Body of pancreas (tissue), 4 donors: ENCODE data around the gene KHK. TPM values are rescaled to one million over a fixed set of nuclear protein-coding genes. Genes with fewer than 3 reads are reported as not detected.

Experiments
- ATAC-seq: fragments of 150-250 bp; one replicate; pipeline ENCODE4 v1.9.1; 2016
- DNase-seq, 4 donors: peaks; one replicate each; pipeline ENCODE4 v3.0.0-alpha.2; 2019
- H3K27ac ChIP-seq, 4 donors: fragments of 200-600 bp; sonication (generic); 1 replicate in 3 of 4; 2 replicates in 1 of 4; pipeline versions ENCODE4 v1.5.1 to v1.6.1; 2016 to 2019; ENCODE audit warnings: mild to moderate bottlenecking in 1 of 4, mixed read lengths in 1 of 4, moderate library complexity in 1 of 4
- H3K27me3 ChIP-seq, 2 donors: fragments of 200-600 bp; sonication (generic); one replicate each; pipeline ENCODE4 v1.6.0; 2016; ENCODE audit warnings: mild to moderate bottlenecking in 1 of 2
- H3K36me3 ChIP-seq, 2 donors: fragments of 200-600 bp; sonication (generic); replicated peaks in 1 of 2; 2 replicates each; pipeline ENCODE4 v1.5.1; 2016; ENCODE audit warnings: low read depth in 2 of 2; ENCODE audit not compliant: insufficient read depth in 1 of 2
- H3K4me1 ChIP-seq: fragments of 200-600 bp; sonication (generic); one replicate; pipeline ENCODE4 v1.6.0; 2016
- H3K4me3 ChIP-seq, 2 donors: fragments of 200-600 bp; sonication (generic); 1 replicate in 1 of 2; 2 replicates in 1 of 2; pipeline ENCODE4 v1.5.1; 2016 to 2019
- H3K9me3 ChIP-seq, 3 donors: fragments of 200-600 bp; sonication (generic); 1 replicate in 2 of 3; 2 replicates in 1 of 3; pipeline ENCODE4 v1.5.1; 2016
- POLR2A ChIP-seq, 3 donors: fragments of 450-650 bp; IDR thresholded peaks; one replicate each; pipeline ENCODE4 v1.6.1; 2016; ENCODE audit warnings: antibody characterized with exemption in 3 of 3, mild to moderate bottlenecking in 2 of 3
- WGBS, 2 donors: methylation state at CpG; one replicate each; pipeline ENCODE4 v1.1.5; 2017; 5-methylcytosine and 5-hydroxymethylcytosine counted together
- intact Hi-C: fragments of 100-400 bp; cut with DNase I; formaldehyde crosslinking; loops from one replicate; pipeline ENCODE4 v1.15.1; 2023
- total RNA-seq, 2 donors: library from RNA; depleted of rRNA; stranded (reverse); fragments of >200 nt; gene quantifications; one replicate each; pipeline ENCODE4 v1.1.0, GENCODE V29; 2016
- TF ChIP-seq, protein P1 (sequence below), 7 experiments: fragments of 450-650 bp in 4 of 7; fragments of 200-600 bp in 3 of 7; sonication (generic) in 3 of 7; IDR thresholded peaks; one replicate each; pipeline ENCODE4 v1.5.1; 2016 to 2019; ENCODE audit warnings: antibody characterized with exemption in 7 of 7

The KHK gene
- total RNA-seq, 2 donors from 2014 or later = 4.2 to 7.3 TPM

DNA sequence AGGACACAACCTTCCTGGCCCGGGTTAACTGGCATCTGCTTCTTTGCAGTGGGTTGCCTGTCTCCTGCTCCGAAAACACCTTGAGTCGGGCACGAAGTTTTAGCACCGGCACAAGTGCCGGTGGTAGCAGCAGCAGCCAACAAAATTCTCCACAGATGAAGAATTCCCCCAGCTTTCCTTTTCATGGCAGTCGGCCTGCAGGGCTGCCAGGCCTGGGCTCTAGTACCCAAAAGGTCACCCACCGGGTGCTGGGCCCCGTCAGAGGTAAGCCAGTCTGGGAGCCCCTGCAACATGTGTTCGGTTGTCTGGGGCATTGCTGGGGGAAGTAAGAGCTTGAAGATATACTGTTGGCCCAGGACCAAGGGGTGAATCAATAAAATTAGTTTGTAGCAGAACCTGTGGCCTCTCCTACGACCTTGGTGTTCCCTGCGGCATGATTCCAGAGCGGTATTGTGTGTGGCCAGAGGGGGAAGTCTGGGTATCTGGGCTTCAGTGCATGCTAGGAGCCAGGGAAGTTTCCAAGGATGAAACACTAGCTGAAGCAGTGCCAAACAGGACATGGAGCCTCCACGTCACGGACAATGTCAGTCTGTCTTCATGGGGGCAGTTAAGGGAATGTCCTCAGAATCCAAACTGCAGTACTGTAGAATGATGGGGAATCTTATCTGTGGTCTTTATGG is 27.3 kb upstream of the KHK start:
- Histone ChIP-seq H3K27me3 (no peaks in the 10 kb centered on the region), H3K9me3 (no peaks in the 10 kb centered on the region), H3K27ac (peak overlapping the region in 3 of 4 donors; percentile 31 to 50 (median 42)), H3K4me3 (no peak overlapping the region), H3K4me1 (peaks cover 15% of the 10 kb centered on the region), H3K36me3 (peaks cover 0 to 2% of the 10 kb centered on the region in 2 donors)
- intact Hi-C loops = no loop called here
- ATAC-seq (peak; percentile 54), DNase-seq (peak in 3 of 4 donors; percentile 35 to 52 (median 42))
- TF ChIP-seq, protein P1, sequence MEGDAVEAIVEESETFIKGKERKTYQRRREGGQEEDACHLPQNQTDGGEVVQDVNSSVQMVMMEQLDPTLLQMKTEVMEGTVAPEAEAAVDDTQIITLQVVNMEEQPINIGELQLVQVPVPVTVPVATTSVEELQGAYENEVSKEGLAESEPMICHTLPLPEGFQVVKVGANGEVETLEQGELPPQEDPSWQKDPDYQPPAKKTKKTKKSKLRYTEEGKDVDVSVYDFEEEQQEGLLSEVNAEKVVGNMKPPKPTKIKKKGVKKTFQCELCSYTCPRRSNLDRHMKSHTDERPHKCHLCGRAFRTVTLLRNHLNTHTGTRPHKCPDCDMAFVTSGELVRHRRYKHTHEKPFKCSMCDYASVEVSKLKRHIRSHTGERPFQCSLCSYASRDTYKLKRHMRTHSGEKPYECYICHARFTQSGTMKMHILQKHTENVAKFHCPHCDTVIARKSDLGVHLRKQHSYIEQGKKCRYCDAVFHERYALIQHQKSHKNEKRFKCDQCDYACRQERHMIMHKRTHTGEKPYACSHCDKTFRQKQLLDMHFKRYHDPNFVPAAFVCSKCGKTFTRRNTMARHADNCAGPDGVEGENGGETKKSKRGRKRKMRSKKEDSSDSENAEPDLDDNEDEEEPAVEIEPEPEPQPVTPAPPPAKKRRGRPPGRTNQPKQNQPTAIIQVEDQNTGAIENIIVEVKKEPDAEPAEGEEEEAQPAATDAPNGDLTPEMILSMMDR (IDR thresholded peaks at IDR 0.05) = no peak
- TF ChIP-seq POLR2A (IDR thresholded peaks at IDR 0.05) = no peak
- 28 to 38% methylated on average over 4 to 15 of the region's 15 CpGs for WGBS, 2 donors

DNA sequence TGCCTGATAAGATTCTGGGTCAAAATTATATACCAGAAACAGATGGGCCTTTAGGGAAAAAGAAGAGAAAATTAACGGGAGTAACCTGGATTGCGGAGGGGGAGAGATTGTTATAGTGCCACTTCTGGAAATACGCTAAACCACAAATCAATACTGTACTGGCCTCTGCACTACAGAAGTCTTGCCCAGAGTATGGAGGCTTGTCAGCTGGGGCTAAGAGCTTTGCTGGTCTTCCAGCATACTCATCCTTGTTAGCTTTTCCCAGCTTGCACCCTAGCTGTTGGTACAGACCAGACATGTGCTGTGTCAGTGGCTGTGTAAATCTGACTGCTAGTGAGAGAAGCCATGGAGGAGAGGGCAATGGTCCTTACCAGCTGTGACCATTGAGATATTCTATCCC is 26.2 kb upstream of the KHK start:
- no peak for DNase-seq
- no peaks in the 10 kb centered on the region for H3K27me3 ChIP-seq
- peaks cover 15% of the 10 kb centered on the region for H3K4me1 ChIP-seq
- WGBS, 2 donors = 52 to 68% methylated on average over 3 of the region's 3 CpGs
- H3K36me3 ChIP-seq = peaks cover 0 to 2% of the 10 kb centered on the region in 2 donors
- TF ChIP-seq, protein P1 (IDR thresholded peaks at IDR 0.05) = no peak
- no peak for TF ChIP-seq POLR2A (IDR thresholded peaks at IDR 0.05)
- no peak for ATAC-seq
- intact Hi-C loops = no loop called here
- H3K27ac ChIP-seq = peak overlapping the region in 1 of 4 donors; percentile 42
- no peak overlapping the region for H3K4me3 ChIP-seq
- H3K9me3 ChIP-seq = no peaks in the 10 kb centered on the region

DNA sequence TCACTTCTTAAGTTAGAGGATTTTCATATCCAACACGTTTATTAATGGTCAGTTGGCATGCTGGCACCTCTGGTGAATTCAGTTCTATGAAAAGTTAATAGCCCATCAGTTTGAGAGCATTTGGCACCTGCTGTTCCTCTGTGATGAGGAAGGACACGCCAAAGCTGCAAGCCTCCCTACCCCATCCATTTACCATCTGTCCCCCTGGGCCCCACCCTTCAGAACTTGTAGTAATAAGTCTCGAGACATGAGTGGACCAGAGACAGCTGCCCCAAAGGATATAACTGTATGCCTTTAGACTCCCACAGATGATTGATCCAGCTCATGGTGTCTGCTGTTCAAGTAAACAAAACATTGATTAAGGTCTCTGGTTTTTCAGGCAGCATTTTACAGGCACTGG is 21.4 kb upstream of the KHK start:
- DNase-seq (no peak), ATAC-seq (no peak)
- Histone ChIP-seq H3K27me3 (no peaks in the 10 kb centered on the region), H3K36me3 (no peaks in the 10 kb centered on the region), H3K9me3 (no peaks in the 10 kb centered on the region), H3K27ac (no peak overlapping the region), H3K4me3 (no peak overlapping the region), H3K4me1 (peaks cover 16% of the 10 kb centered on the region)
- intact Hi-C loops = no loop called here
- WGBS, 2 donors = 78 to 87% methylated on average over 3 of the region's 3 CpGs
- no peak for TF ChIP-seq POLR2A (IDR thresholded peaks at IDR 0.05)
- TF ChIP-seq, protein P1 (IDR thresholded peaks at IDR 0.05) = no peak

DNA sequence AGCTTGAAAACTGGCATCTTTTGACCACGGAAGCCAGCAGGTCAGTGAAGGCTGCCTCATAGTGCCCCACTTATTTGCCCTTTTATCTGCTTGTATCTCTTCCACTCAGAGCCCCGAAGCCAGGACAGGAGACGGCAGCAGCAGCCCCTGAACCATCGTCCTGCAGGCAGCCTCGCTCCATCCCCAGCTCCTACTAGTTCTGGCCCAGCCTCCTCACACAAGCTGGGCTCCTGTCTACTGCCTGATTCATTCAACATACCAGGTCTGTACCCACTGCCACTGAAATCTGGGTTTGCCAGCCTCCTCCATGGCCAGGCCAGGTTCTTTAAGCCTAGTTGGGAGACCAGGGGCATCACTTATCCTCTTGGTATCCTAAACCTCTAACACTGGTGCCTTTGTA is 19.2 kb upstream of the KHK start:
- Histone ChIP-seq H3K9me3 (no peaks in the 10 kb centered on the region), H3K36me3 (no peaks in the 10 kb centered on the region), H3K4me3 (no peak overlapping the region), H3K27me3 (no peaks in the 10 kb centered on the region), H3K4me1 (peaks cover 27% of the 10 kb centered on the region), H3K27ac (no peak overlapping the region)
- TF ChIP-seq POLR2A (IDR thresholded peaks at IDR 0.05) = no peak
- TF ChIP-seq, protein P1 (IDR thresholded peaks at IDR 0.05) = no peak
- ATAC-seq (no peak), DNase-seq (no peak)
- intact Hi-C loops = no loop called here
- WGBS, 2 donors = 93 to 95% methylated on average over 5 of the region's 5 CpGs

DNA sequence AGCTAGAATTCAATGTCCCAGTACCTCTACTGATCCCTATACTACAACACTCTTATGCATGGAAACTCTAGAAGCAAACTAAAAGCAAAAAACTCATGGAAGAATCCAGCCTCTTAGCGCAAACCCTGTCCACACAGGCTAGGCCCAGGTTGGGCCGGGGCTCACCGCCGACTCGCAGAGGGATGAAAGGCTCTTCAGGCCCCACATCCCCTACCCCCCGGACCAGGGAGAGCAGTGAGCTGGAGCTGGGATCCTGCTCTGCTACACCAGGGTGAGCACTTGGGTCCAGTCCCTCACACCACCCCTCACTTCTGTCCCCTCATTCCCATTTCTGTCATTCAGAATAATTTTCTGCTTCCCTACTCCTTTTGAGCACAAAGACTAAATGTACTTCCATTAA is 17.1 kb upstream of the KHK start:
- Histone ChIP-seq H3K27me3 (no peaks in the 10 kb centered on the region), H3K36me3 (no peaks in the 10 kb centered on the region), H3K4me3 (no peak overlapping the region), H3K9me3 (no peaks in the 10 kb centered on the region), H3K4me1 (peaks cover 31% of the 10 kb centered on the region), H3K27ac (no peak overlapping the region)
- ATAC-seq = no peak
- WGBS, 2 donors = 90 to 91% methylated on average over 2 to 6 of the region's 6 CpGs
- TF ChIP-seq, protein P1 (IDR thresholded peaks at IDR 0.05) = no peak
- no peak for TF ChIP-seq POLR2A (IDR thresholded peaks at IDR 0.05)
- DNase-seq = no peak
- intact Hi-C loops = no loop called here
